ENCODE measurements around the gene ZNF117. TPM values are rescaled to one million over a fixed set of nuclear protein-coding genes. Genes with fewer than 3 reads are reported as not detected.

The ZNF117 gene
- total and polyA plus RNA-seq, 2 of the 4 experiments (the other 2 are of a cell fraction) = 2.9 to 4.0 TPM

GRCh38 chr7:64965594-64965993 lies 25.2 kb downstream of the ZNF117 start:
- CTCF ChIA-PET = no interaction called here

More at GRCh38 chr7:64965594-64965993, 25.2 kb downstream of the ZNF117 start:
- BruUV-seq (replicated peaks) = no TSS peak
- DNase-seq (no peak), ATAC-seq (ENCODE audit: low read depth) (no peak)
- Histone ChIP-seq H3K18ac (ENCODE audit: low read depth, low read length) (no peak overlapping the region), H3K4ac (ENCODE audit: low read depth, low read length) (no peak overlapping the region), H3K4me3 (ENCODE audit: insufficient read depth, low read depth, low read length) (no peak overlapping the region), H3K56ac (ENCODE audit: extremely low read depth, insufficient read depth, low read length) (no peak overlapping the region), H2AK9ac (replicated peaks; ENCODE audit: low read depth, low read length, poor library complexity) (no peak overlapping the region), H2BK120ac (ENCODE audit: low read depth, low read length) (no peak overlapping the region), H3K9me1 (ENCODE audit: insufficient read depth, low read length) (no peaks in the 10 kb centered on the region), H3K27ac (ENCODE audit: insufficient read depth, low read length) (no peak overlapping the region), H3K36me3 (ENCODE audit: control insufficient read depth, insufficient read depth, low read length) (no peaks in the 10 kb centered on the region), H3K4me2 (ENCODE audit: low read depth, low read length) (no peak overlapping the region), H3K79me1 (ENCODE audit: low read depth in 1 of 2, low read length in 2 of 2) (no peaks in the 10 kb centered on the region), H2BK15ac (ENCODE audit: low read depth, low read length) (no peak overlapping the region), H3K9ac (ENCODE audit: low read depth, low read length) (no peak overlapping the region), H2BK5ac (ENCODE audit: low read depth, low read length, poor library complexity, severe bottlenecking) (no peak overlapping the region), H4K91ac (ENCODE audit: insufficient read depth, low read depth, low read length) (no peak overlapping the region), H4K8ac (ENCODE audit: low read depth in 2 of 2, low read length in 2 of 2) (no peak overlapping the region), H4K5ac (ENCODE audit: low read depth, low read length) (no peak overlapping the region), H2AK5ac (ENCODE audit: low read depth, low read length) (no peak overlapping the region), H4K20me1 (ENCODE audit: insufficient read depth, low read length) (no peaks in the 10 kb centered on the region), H2AFZ (replicated peaks; ENCODE audit: low read length, poor library complexity) (no peak overlapping the region), H3K4me1 (ENCODE audit: control insufficient read depth, insufficient read depth, low read length) (no peaks in the 10 kb centered on the region), H3K9me3 (ENCODE audit: control insufficient read depth, insufficient read depth, low read length) (peaks cover 2% of the 10 kb centered on the region; the same call in 1 of the 2 replicates), H3K14ac (replicated peaks; ENCODE audit: low read depth, low read length) (no peak overlapping the region), H3K23ac (ENCODE audit: low read depth, low read length) (no peak overlapping the region), H3K27me3 (ENCODE audit: control insufficient read depth, insufficient read depth, low read length) (no peaks in the 10 kb centered on the region), H2BK20ac (ENCODE audit: low read depth, low read length) (no peak overlapping the region)
- in situ Hi-C loops (cut with MboI; ENCODE audit: low sequenced_read_pairs) (no loop called here), intact Hi-C loops (cut with micrococcal nuclease) (no loop called here), dilution Hi-C loops (cut with HindIII; ENCODE audit: low sequenced_read_pairs, unreplicated experiment) (no loop called here)
- no peak for TF ChIP-seq RCOR1 (IDR thresholded peaks at IDR 0.05; ENCODE audit: insufficient replicate concordance, low read length)
- peak; percentile 37; the same call in 1 of the 2 replicates for TF ChIP-seq MAFK (IDR thresholded peaks at IDR 0.05; ENCODE audit: low read depth, low read length)
- POLR2A ChIA-PET (ENCODE audit: unreplicated experiment) = no interaction called here

Measured in IMR-90 (cell line).